Lower leg skin (tissue), 4 donors: ENCODE data around the gene SLC30A10. TPM values are rescaled to one million over a fixed set of nuclear protein-coding genes. Genes with fewer than 3 reads are reported as not detected.
"Not testable (repeated sequence)": the region's sequence is repeated elsewhere in the genome, so short reads cannot be mapped to it uniquely, and the experiment has no call there.

Experiments used
- DNase-seq, 2 donors: peaks; one replicate each; pipeline ENCODE4 v3.0.0-alpha.2; 2019; ENCODE audit warnings: low spot score in 2 of 2
- H3K4me3 ChIP-seq: fragments of 200-600 bp; sonication (generic); 2 replicates; pipeline ENCODE4 v1.5.1; 2017; ENCODE audit warnings: mild to moderate bottlenecking, low read depth; ENCODE audit not compliant: poor library complexity, severe bottlenecking
- POLR2A ChIP-seq, 2 donors: fragments of 450-650 bp; IDR thresholded peaks; one replicate each; pipeline ENCODE4 v1.6.1; 2016 to 2017; ENCODE audit warnings: antibody characterized with exemption in 2 of 2, mild to moderate bottlenecking in 1 of 2, moderate library complexity in 1 of 2
- WGBS, 2 donors: methylation state at CpG; one replicate each; pipeline ENCODE4 v1.1.5; 2018; 5-methylcytosine and 5-hydroxymethylcytosine counted together
- intact Hi-C: fragments of 100-400 bp; cut with DNase I; formaldehyde crosslinking; loops from one replicate; pipeline ENCODE4 v1.15.0; 2023; ENCODE audit warnings: low total_unique reads
- total RNA-seq, 4 donors: library from RNA; depleted of rRNA; stranded (reverse); fragments of >200 nt; gene quantifications; one replicate each; pipeline ENCODE4 v1.1.0, GENCODE V29; 2016
- TF ChIP-seq, protein P1 (sequence below), 3 donors: fragments of 450-650 bp; IDR thresholded peaks; one replicate each; pipeline ENCODE4 v1.5.1; 2016; ENCODE audit warnings: antibody characterized with exemption in 3 of 3, mild to moderate bottlenecking in 3 of 3, moderate library complexity in 2 of 3

The SLC30A10 gene
- total RNA-seq, 4 donors from 2014 or later: 0.15 to 0.59 (median 0.44) TPM

DNA sequence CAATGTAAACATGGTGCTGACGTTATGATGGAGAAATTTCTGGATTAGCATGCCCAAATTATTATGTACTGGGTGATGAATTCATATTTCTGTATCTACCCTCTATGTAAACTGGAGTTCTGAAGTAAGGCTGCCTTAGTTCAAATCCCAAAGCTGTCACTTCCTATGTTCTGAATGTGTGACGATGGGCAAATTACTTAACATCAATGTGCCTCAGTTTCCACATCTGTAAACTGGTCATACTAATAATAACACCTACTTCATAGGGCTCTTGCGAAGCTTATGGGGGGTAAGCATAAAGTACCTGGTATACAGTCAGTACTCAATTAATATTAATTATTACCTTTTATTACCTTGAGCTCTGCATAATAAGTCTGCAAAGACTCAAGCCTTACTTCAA, 45.6 kb downstream of the SLC30A10 start:
- intact Hi-C loops: no loop called here
- no peak overlapping the region for H3K4me3 ChIP-seq
- DNase-seq: no peak
- TF ChIP-seq, protein P1, sequence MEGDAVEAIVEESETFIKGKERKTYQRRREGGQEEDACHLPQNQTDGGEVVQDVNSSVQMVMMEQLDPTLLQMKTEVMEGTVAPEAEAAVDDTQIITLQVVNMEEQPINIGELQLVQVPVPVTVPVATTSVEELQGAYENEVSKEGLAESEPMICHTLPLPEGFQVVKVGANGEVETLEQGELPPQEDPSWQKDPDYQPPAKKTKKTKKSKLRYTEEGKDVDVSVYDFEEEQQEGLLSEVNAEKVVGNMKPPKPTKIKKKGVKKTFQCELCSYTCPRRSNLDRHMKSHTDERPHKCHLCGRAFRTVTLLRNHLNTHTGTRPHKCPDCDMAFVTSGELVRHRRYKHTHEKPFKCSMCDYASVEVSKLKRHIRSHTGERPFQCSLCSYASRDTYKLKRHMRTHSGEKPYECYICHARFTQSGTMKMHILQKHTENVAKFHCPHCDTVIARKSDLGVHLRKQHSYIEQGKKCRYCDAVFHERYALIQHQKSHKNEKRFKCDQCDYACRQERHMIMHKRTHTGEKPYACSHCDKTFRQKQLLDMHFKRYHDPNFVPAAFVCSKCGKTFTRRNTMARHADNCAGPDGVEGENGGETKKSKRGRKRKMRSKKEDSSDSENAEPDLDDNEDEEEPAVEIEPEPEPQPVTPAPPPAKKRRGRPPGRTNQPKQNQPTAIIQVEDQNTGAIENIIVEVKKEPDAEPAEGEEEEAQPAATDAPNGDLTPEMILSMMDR (IDR thresholded peaks at IDR 0.05): no peak
- no peak for TF ChIP-seq POLR2A (IDR thresholded peaks at IDR 0.05)
- WGBS, 2 donors: 71 to 78% methylated on average over 3 of the region's 3 CpGs

DNA sequence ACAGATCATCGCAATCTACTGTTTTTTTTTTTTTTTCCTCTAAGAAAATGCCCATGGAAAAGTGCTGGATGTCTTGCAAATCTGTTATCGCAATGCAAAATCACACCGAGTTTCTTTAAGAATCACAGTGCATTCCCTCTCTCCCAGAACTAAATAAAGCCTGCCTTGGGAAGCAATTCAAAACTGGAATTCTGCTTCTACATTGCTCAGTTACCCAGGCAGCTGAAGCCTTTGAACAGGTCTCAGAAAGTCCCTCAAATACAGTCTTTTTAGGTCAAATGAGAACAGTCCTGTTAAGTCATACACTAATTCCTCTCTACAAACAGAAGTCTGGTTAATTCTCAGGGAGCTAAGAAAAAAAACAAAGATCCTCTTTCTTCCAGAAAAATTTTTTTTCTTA, 46.3 kb downstream of the SLC30A10 start:
- no peak for TF ChIP-seq POLR2A (IDR thresholded peaks at IDR 0.05)
- TF ChIP-seq, protein P1 (IDR thresholded peaks at IDR 0.05): no peak
- intact Hi-C loops: no loop called here
- 89 to 90% methylated on average over 3 of the region's 3 CpGs for WGBS, 2 donors
- no peak for DNase-seq
- no peak overlapping the region for H3K4me3 ChIP-seq

DNA sequence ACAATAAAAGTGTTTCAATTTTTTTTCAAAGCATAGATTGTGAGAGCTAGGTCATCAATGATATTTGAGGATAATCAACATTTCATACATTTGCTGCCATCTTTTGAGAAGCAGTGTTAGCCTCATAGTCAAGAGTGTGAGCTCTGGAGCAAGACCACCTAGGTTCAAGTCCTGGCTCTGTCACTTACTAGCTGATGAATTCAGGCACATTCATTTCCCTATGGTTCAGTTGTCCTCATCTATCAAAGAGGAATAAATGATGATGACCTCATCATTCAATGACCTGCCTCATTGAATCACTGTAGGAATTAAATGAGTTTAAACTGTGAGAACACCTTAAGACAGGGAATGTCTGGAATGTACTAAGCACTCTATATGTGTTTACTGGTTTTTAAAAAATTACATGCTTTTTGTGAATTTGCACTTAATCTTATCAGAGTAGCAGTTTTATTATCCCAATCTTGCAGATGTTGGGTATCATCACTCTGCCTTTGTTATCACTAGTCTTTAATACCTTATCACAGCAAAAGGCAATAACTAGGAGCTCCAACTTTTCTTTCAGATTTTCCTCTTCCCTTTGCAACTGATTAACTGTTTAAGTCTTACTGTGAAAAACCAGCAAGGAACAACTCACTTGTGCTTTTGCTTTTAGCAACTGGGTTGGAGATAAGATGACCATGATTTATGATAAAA, 47.4 kb downstream of the SLC30A10 start:
- DNase-seq: no peak
- H3K4me3 ChIP-seq: no peak overlapping the region
- intact Hi-C loops: no loop called here
- TF ChIP-seq, protein P1 (IDR thresholded peaks at IDR 0.05): no peak
- TF ChIP-seq POLR2A (IDR thresholded peaks at IDR 0.05): no peak

DNA sequence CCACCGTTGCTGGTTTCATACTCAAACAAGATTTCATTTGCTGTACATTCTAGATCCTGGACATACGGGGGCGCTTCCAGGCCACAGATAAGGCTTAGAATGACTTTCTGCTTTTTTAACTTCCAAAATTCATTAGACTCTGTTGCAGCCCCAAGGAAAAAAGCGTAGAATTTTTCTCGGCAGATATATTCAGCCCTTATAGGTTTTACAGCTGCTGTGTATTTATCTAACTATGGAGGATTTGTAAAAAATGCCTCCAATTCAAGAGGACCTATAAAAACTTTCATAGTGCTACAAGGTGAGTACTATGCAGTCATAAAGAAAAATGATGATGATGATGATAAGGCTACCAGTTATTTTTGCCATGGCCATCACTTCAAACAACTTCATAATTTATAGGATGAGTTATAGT, 51.6 kb downstream of the SLC30A10 start:
- 73% methylated on average over 5 of the region's 5 CpGs for WGBS, 2 donors
- TF ChIP-seq, protein P1 (IDR thresholded peaks at IDR 0.05): no peak
- no peak for TF ChIP-seq POLR2A (IDR thresholded peaks at IDR 0.05)
- DNase-seq: no peak
- no peak overlapping the region for H3K4me3 ChIP-seq
- intact Hi-C loops: no loop called here

DNA sequence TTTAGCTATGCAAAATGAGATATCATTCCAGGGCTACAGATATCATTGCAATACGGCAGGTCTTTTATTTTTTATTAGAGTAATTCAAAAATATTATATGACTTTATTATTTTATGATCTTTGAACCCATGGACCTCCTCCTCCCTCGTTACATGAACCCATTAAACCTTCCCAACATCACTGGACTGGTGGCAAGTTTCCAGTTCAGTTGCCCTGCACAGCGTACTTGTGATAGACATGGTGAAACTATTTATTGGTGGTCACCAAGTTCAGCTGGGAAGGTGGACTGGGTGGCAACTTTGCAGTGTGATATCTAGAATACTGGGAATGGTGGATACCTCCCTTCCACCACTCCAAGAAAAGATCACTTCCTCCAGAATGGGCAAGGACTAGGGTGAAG, 52.5 kb downstream of the SLC30A10 start:
- intact Hi-C loops: no loop called here
- DNase-seq: no peak
- TF ChIP-seq, protein P1 (IDR thresholded peaks at IDR 0.05): no peak
- TF ChIP-seq POLR2A (IDR thresholded peaks at IDR 0.05): no peak
- no peak overlapping the region for H3K4me3 ChIP-seq
- WGBS, 2 donors: 70 to 81% methylated on average over 3 of the region's 3 CpGs

DNA sequence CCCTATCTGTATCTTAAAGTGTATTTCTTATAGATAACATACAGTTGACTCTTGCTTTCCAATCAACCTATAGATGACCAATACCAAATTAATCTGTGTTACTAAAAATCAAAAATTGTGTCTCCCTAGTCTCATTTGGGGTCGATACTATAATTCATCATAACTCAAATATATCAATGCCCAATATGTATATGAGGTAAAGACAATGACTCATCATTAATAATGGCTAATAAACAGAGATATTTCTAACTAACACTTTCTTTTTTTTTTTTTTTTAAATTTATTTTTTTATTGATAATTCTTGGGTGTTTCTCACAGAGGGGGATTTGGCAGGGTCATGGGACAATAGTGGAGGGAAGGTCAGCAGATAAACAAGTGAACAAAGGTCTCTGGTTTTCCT, 55.8 kb downstream of the SLC30A10 start:
- WGBS, 2 donors: 75 to 76% methylated on average over 1 of the region's 1 CpG
- H3K4me3 ChIP-seq, DNase-seq, intact Hi-C loops: not testable (repeated sequence)
